ENCODE data around the gene CYP2S1.
"Not testable (repeated sequence)": the region's sequence is repeated elsewhere in the genome, so short reads cannot be mapped to it uniquely, and the experiment has no call there.

CYP2S1 gene

GRCh38 chr19:41192574-41193429 lies at the start of gene CYP2S1:
CYP2S1 (plus strand) TSS chr19:41193219; CDS start chr19:41193265, 46 bp downstream.
- FAIRE-seq: no peak

- peak; percentile 40 for FAIRE-seq
These were observed 48.6 kb upstream of the CYP2S1 start for GRCh38 chr19:41144403-41144802.

- FAIRE-seq: no peak
These were observed 43.2 kb upstream of the CYP2S1 start for GRCh38 chr19:41149831-41150230.

GRCh38 chr19:41150986-41151385 lies 42.0 kb upstream of the CYP2S1 start:
- not testable (repeated sequence) for FAIRE-seq

- FAIRE-seq: no peak
These were observed 39.0 kb upstream of the CYP2S1 start for GRCh38 chr19:41154060-41154459.

- no peak for FAIRE-seq
These were observed 36.8 kb upstream of the CYP2S1 start for GRCh38 chr19:41156207-41156606.

- no peak for FAIRE-seq
These were observed 33.1 kb upstream of the CYP2S1 start for GRCh38 chr19:41159881-41160280.

- no peak for FAIRE-seq
These were observed 31.1 kb upstream of the CYP2S1 start for GRCh38 chr19:41161903-41162302.

- FAIRE-seq: no peak
These were observed 25.8 kb upstream of the CYP2S1 start for GRCh38 chr19:41166944-41167804.

- FAIRE-seq: no peak
These were observed 20.5 kb upstream of the CYP2S1 start for GRCh38 chr19:41172297-41173164.

- no peak for FAIRE-seq
These were observed 18.6 kb upstream of the CYP2S1 start for GRCh38 chr19:41174297-41174928.

GRCh38 chr19:41175801-41176777 lies 16.9 kb upstream of the CYP2S1 start:
- no peak for FAIRE-seq

- not testable (repeated sequence) for FAIRE-seq
These were observed 12.8 kb upstream of the CYP2S1 start for GRCh38 chr19:41180173-41180572.

GRCh38 chr19:41186971-41187883 lies 5.8 kb upstream of the CYP2S1 start:
- no peak for FAIRE-seq

GRCh38 chr19:41187884-41188279 lies 5.1 kb upstream of the CYP2S1 start:
- FAIRE-seq: no peak

- no peak for FAIRE-seq
These were observed 3.5 kb upstream of the CYP2S1 start for GRCh38 chr19:41189425-41190065.

GRCh38 chr19:41193430-41194156 lies 574 bp downstream of the CYP2S1 start:
- no peak for FAIRE-seq

- no peak for FAIRE-seq
These were observed 1.1 kb downstream of the CYP2S1 start for GRCh38 chr19:41194157-41194552.

Measured in TTC549 (cell line).